Activated naive CD4-positive, alpha-beta T cell treated with anti-CD3 and anti-CD28 coated beads, Interleukin-2, amount 10 ng/mL, durations not matched to agents 7 days and 5 days (primary cell): ENCODE results near the gene MAEA.
"Not testable (repeated sequence)": the region's sequence is repeated elsewhere in the genome, so short reads cannot be mapped to it uniquely, and the experiment has no call there.

ENCODE experiments used
- CTCF ChIA-PET: fragments of 350-600 bp; sonication (Branson Sonifier 250); formaldehyde crosslinking; loops from one replicate; lab custom pipeline; 2021; ENCODE audit warnings: antibody characterized with exemption; lab: Charles Lee
- DNase-seq: peaks from one replicate; pipeline ENCODE4 v3.0.0-alpha.2; 2020
- H3K27ac Mint-ChIP-seq: one replicate; pipeline ENCODE4 v1.8.0; 2021; ENCODE audit warnings: mild to moderate bottlenecking, moderate library complexity, mixed read lengths
- H3K27me3 Mint-ChIP-seq: one replicate; pipeline ENCODE4 v1.8.0; 2021; ENCODE audit warnings: mild to moderate bottlenecking, mixed read lengths
- H3K36me3 Mint-ChIP-seq: one replicate; pipeline ENCODE4 v1.8.0; 2021; ENCODE audit warnings: mixed read lengths
- H3K4me1 Mint-ChIP-seq: one replicate; pipeline ENCODE4 v1.8.0; 2021; ENCODE audit warnings: mixed read lengths
- H3K4me3 Mint-ChIP-seq: one replicate; pipeline ENCODE4 v1.8.0; 2021; ENCODE audit warnings: mild to moderate bottlenecking, moderate library complexity, mixed read lengths
- H3K9me3 Mint-ChIP-seq: one replicate; pipeline ENCODE4 v1.8.0; 2021; ENCODE audit warnings: mixed read lengths

MAEA gene

DNA sequence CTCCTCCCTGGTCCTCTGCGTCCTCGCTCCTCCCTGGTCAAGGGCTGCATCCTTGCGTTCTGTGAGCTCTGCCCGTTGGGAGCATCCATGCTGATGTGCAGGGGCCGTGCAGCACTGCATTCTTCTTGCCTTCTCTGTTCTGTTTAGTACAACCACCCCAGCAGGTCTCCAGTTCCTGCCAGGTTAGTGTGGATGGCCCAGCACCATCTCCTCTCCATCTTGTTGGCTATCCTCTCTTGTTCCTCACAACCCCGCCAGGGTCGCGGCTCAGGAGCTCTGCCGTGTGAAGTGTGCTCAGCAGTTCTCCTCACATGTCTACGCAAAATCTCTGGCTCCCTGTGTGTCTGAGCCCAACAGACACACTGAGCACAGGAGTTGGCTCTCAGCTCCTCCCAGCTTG lies 10.4 kb upstream of the MAEA start:
- Mint-ChIP-seq H3K4me1 (no peaks in the 10 kb centered on the region), H3K36me3 (no peaks in the 10 kb centered on the region), H3K4me3 (no peak overlapping the region), H3K9me3 (peaks cover 5% of the 10 kb centered on the region), H3K27me3 (peaks cover 4% of the 10 kb centered on the region), H3K27ac (no peak overlapping the region)
- DNase-seq = no peak
- CTCF ChIA-PET = interaction anchor here (1.5 to 2.5 kb wide), 2 partner anchors 11 to 99 kb away, joined by 4 to 8 read pairs; no protein-coding TSS in a partner anchor

DNA sequence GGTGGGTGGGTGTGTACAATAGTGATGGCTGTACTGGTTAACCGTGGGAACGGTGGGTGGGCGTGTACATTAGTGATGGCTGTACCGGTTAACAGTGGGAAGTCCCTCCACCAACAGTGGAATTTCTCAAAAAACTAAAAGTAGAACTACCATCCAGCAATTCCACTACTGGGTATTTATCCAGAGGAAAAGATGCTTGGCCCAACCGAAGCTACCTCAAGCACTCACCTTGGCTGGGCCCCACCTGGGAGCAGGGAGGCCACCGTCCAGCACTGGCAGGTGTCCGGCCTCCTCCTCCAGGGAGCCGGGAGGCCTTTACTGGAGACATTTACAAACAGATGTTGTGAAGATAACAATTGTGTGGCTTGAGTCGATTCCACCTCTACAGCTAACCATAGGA lies 6.0 kb upstream of the MAEA start:
- CTCF ChIA-PET = interaction anchor here (0.8 to 3.5 kb wide), 2 partner anchors 16 to 116 kb away, joined by 4 to 13 read pairs; no protein-coding TSS in a partner anchor
- peaks cover 4% of the 10 kb centered on the region for H3K4me1 Mint-ChIP-seq
- H3K4me3 Mint-ChIP-seq = no peak overlapping the region
- H3K27me3 Mint-ChIP-seq = peaks cover 4% of the 10 kb centered on the region
- peaks cover 4% of the 10 kb centered on the region for H3K36me3 Mint-ChIP-seq
- H3K9me3 Mint-ChIP-seq = peaks cover 11% of the 10 kb centered on the region
- no peak for DNase-seq
- no peak overlapping the region for H3K27ac Mint-ChIP-seq

GRCh38 chr4:1285151-1285789 lies 4.4 kb upstream of the MAEA start:
- DNase-seq = no peak
- H3K9me3 Mint-ChIP-seq = peaks cover 11% of the 10 kb centered on the region
- no peaks in the 10 kb centered on the region for H3K27me3 Mint-ChIP-seq
- H3K4me3 Mint-ChIP-seq = no peak overlapping the region
- CTCF ChIA-PET = interaction anchor here (0.7 to 7.0 kb wide), 10 partner anchors 17 to 156 kb away, joined by 3 to 52 read pairs (median 6); no protein-coding TSS in a partner anchor
- H3K27ac Mint-ChIP-seq = no peak overlapping the region
- H3K36me3 Mint-ChIP-seq = peaks cover 4% of the 10 kb centered on the region
- H3K4me1 Mint-ChIP-seq = peaks cover 6% of the 10 kb centered on the region

- CTCF ChIA-PET = interaction anchor here (0.7 to 7.0 kb wide), 10 partner anchors 18 to 163 kb away, joined by 3 to 52 read pairs (median 6); no protein-coding TSS in a partner anchor
- peaks cover 5% of the 10 kb centered on the region for H3K36me3 Mint-ChIP-seq
- H3K9me3 Mint-ChIP-seq = peaks cover 11% of the 10 kb centered on the region
- no peak overlapping the region for H3K4me3 Mint-ChIP-seq
- no peak overlapping the region for H3K27ac Mint-ChIP-seq
- peak; percentile 68 for DNase-seq
- H3K27me3 Mint-ChIP-seq = no peaks in the 10 kb centered on the region
- H3K4me1 Mint-ChIP-seq = peaks cover 13% of the 10 kb centered on the region
Observed at GRCh38 chr4:1285790-1286553, 3.7 kb upstream of the MAEA start.

DNA sequence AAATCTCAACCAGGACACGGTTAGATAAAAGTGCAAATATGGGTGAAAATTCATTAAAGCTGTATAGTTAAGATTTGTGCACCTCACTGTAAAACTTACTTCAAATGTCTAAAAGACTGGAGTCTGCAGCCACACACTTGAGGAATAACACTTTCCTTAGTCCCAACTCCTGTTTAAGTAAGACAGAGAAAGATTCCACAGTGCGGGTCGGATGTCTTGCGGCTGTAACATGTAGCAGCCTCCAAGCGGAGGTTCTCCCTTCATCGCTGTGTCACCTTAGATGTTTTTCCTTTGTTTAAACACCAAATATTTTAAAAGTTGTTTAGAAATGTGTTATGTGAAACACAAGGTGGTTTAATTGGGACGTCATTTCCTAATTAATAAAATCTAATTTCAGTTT lies 905 bp upstream of the MAEA start:
- Mint-ChIP-seq H3K4me1 (peaks cover 36% of the 10 kb centered on the region), H3K36me3 (peaks cover 17% of the 10 kb centered on the region), H3K4me3 (peak overlapping the region; percentile 96), H3K27ac (peak overlapping the region; percentile 85), H3K27me3 (no peaks in the 10 kb centered on the region), H3K9me3 (peaks cover 8% of the 10 kb centered on the region)
- DNase-seq = no peak
- CTCF ChIA-PET = interaction anchor here (1.2 to 7.0 kb wide), 5 partner anchors 21 to 159 kb away, joined by 3 to 52 read pairs (median 4); no protein-coding TSS in a partner anchor

- Mint-ChIP-seq H3K4me1 (peaks cover 43% of the 10 kb centered on the region), H3K27ac (peak overlapping the region; percentile 92), H3K9me3 (peaks cover 8% of the 10 kb centered on the region), H3K27me3 (no peaks in the 10 kb centered on the region), H3K4me3 (peak overlapping the region; percentile 96), H3K36me3 (peaks cover 18% of the 10 kb centered on the region)
- DNase-seq = peak; percentile 51
- CTCF ChIA-PET = interaction anchor here (0.8 to 7.0 kb wide), 8 partner anchors 10 to 161 kb away, joined by 3 to 52 read pairs (median 4); no protein-coding TSS in a partner anchor
Observed at GRCh38 chr4:1290165-1290977, 680 bp downstream of the MAEA start.

- CTCF ChIA-PET = interaction anchor here (0.8 to 7.0 kb wide), 6 partner anchors 23 to 161 kb away, joined by 3 to 52 read pairs (median 6); no protein-coding TSS in a partner anchor
- peaks cover 7% of the 10 kb centered on the region for H3K9me3 Mint-ChIP-seq
- peak overlapping the region; percentile 92 for H3K27ac Mint-ChIP-seq
- no peak for DNase-seq
- peak overlapping the region; percentile 96 for H3K4me3 Mint-ChIP-seq
- H3K4me1 Mint-ChIP-seq = peaks cover 43% of the 10 kb centered on the region
- no peaks in the 10 kb centered on the region for H3K27me3 Mint-ChIP-seq
- peaks cover 18% of the 10 kb centered on the region for H3K36me3 Mint-ChIP-seq
Observed at GRCh38 chr4:1291091-1291490, 1.4 kb downstream of the MAEA start.

- H3K27me3 Mint-ChIP-seq = no peaks in the 10 kb centered on the region
- CTCF ChIA-PET = interaction anchor here (0.6 to 2.2 kb wide), 4 partner anchors 54 to 721 kb away, joined by 3 to 9 read pairs (median 3); no protein-coding TSS in a partner anchor
- H3K36me3 Mint-ChIP-seq = peaks cover 20% of the 10 kb centered on the region
- H3K27ac Mint-ChIP-seq = peak overlapping the region; percentile 50
- H3K9me3 Mint-ChIP-seq = no peaks in the 10 kb centered on the region
- DNase-seq = no peak
- H3K4me3 Mint-ChIP-seq = peak overlapping the region; percentile 96
- peaks cover 49% of the 10 kb centered on the region for H3K4me1 Mint-ChIP-seq
Observed at GRCh38 chr4:1291996-1292702, 2.5 kb downstream of the MAEA start.

- Mint-ChIP-seq H3K27ac (peak overlapping the region; percentile 50), H3K4me3 (peak overlapping the region; percentile 2), H3K36me3 (peaks cover 23% of the 10 kb centered on the region), H3K4me1 (peaks cover 49% of the 10 kb centered on the region)
- DNase-seq = peak; percentile 61
- H3K27me3 Mint-ChIP-seq, H3K9me3 Mint-ChIP-seq: not testable (repeated sequence)
- CTCF ChIA-PET = interaction anchor here (0.6 to 1.2 kb wide), 3 partner anchors 53 to 721 kb away, joined by 3 read pairs; no protein-coding TSS in a partner anchor
Observed at GRCh38 chr4:1292703-1293011, 3.0 kb downstream of the MAEA start.

- H3K27ac Mint-ChIP-seq = peak overlapping the region; percentile 52
- peaks cover 49% of the 10 kb centered on the region for H3K4me1 Mint-ChIP-seq
- peaks cover 27% of the 10 kb centered on the region for H3K36me3 Mint-ChIP-seq
- H3K9me3 Mint-ChIP-seq = no peaks in the 10 kb centered on the region
- no peak overlapping the region for H3K4me3 Mint-ChIP-seq
- DNase-seq = no peak
- no peaks in the 10 kb centered on the region for H3K27me3 Mint-ChIP-seq
- CTCF ChIA-PET = interaction anchor here (0.6 to 1.6 kb wide), 2 partner anchors 25 to 136 kb away, joined by 3 to 4 read pairs; no protein-coding TSS in a partner anchor
Observed at GRCh38 chr4:1293531-1293941, 3.8 kb downstream of the MAEA start.

- Mint-ChIP-seq H3K4me1 (peaks cover 45% of the 10 kb centered on the region), H3K36me3 (peaks cover 27% of the 10 kb centered on the region), H3K27me3 (no peaks in the 10 kb centered on the region), H3K9me3 (no peaks in the 10 kb centered on the region), H3K4me3 (no peak overlapping the region), H3K27ac (no peak overlapping the region)
- DNase-seq = no peak
- CTCF ChIA-PET = interaction anchor here (0.6 to 1.6 kb wide), 2 partner anchors 26 to 136 kb away, joined by 3 to 4 read pairs; no protein-coding TSS in a partner anchor
Observed at GRCh38 chr4:1293991-1294390, 4.3 kb downstream of the MAEA start.

GRCh38 chr4:1294424-1294823 lies 4.7 kb downstream of the MAEA start:
- Mint-ChIP-seq H3K9me3 (no peaks in the 10 kb centered on the region), H3K36me3 (peaks cover 31% of the 10 kb centered on the region), H3K4me1 (peaks cover 47% of the 10 kb centered on the region), H3K27me3 (no peaks in the 10 kb centered on the region), H3K27ac (no peak overlapping the region), H3K4me3 (no peak overlapping the region)
- CTCF ChIA-PET = interaction anchor here (1.6 kb wide), 1 partner anchor 26 kb away, joined by 4 read pairs; no protein-coding TSS in a partner anchor
- DNase-seq = no peak

- H3K36me3 Mint-ChIP-seq = peaks cover 34% of the 10 kb centered on the region
- H3K4me1 Mint-ChIP-seq = peaks cover 47% of the 10 kb centered on the region
- CTCF ChIA-PET = interaction anchor here (1.6 kb wide), 1 partner anchor 26 kb away, joined by 4 read pairs; no protein-coding TSS in a partner anchor
- no peak for DNase-seq
- no peak overlapping the region for H3K27ac Mint-ChIP-seq
- no peak overlapping the region for H3K4me3 Mint-ChIP-seq
- H3K27me3 Mint-ChIP-seq = no peaks in the 10 kb centered on the region
- no peaks in the 10 kb centered on the region for H3K9me3 Mint-ChIP-seq
Observed at GRCh38 chr4:1294891-1295290, 5.2 kb downstream of the MAEA start.
